NCI-H2227 (cell line): Measurements from ENCODE around the gene TCEAL6.
"Not testable (repeated sequence)": the region's sequence is repeated elsewhere in the genome, so short reads cannot be mapped to it uniquely, and the experiment has no call there.

Source experiments
- DNase-seq: peaks from one replicate; lab custom pipeline; 2025; ENCODE audit not compliant: unreplicated experiment; lab: John Stamatoyannopoulos, UW

Gene TCEAL6

DNA sequence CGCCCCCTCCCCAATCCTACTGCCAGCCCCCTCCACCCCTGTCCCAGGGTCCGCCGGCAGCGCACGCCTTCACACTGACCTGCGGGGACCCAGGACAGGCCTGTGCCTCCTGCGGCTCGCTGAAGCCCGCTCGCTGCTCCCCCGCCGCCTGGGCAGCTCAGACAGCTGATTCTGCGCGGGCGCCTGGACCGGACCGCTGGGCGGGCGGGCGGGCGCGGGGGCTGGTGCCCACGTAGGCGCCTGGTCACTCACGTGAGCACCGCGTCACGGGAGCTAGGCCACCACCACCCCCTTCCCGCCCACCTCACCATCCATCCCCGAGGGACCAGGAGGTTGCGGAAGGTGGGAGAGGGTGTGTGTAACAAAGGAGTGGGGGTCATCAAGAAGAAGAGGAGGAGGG lies at the start of gene TCEAL6:
TSS of gene TCEAL6 (minus strand) at position 208 of the 400 bp plus-strand sequence.
- DNase-seq, result peak; percentile 38

DNA sequence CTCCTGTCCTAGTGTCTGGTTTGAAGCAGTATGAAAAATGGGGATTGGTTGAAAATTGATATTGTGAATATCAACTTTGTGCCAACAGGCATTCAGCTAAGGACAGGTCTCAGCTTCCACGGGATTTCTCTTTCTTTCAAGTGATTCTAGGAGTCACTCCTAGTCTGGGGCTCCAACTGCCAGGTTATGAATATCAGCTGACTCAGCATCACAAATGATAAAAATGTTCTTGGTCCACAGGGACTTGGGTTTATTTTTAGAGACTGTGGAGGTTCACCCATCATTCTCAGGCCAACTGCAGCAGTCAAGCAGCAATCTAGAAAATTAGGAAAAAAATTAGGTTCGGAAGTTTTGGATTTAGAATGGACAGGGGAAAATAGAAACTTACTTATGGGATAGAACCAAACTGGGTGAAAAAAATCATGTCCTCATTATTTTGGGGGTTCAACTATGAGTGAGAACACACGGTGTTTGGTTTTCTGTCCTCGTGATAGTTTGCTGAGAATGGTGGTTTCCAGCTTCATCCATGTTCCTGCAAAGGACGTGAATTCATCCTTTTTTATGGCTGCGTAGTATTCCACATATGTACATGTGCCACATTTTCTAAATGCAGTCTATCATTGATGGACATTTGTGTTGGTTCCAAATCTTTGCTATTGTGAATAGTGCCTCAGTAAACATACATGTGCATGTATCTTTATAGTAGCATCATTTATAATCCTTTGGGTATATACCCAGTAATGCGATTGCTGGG lies 43.9 kb upstream of the TCEAL6 start:
- no peak for DNase-seq

DNA sequence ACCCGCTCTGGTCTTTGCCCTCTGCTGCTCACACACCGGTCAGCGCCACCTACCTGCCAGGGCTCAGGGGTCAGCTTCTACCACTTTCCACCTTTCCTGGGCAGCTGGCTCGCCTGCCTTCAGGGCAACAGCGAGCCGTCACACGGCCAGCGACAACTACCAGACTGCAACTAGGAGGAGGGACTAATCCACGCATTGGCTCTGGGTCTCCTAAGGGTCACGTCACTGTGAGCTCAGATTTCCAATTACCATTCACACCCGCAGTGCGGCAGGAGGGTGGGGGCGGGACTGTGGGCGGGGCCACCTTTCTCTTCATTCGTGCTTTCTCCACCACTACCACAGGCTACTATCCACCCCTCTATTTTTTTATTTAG lies 13.5 kb upstream of the TCEAL6 start, which contains the start of gene BEX5:
TSS of gene BEX5 (minus strand) at position 172 of the 374 bp plus-strand sequence. CDS start 1,712 bp downstream, outside the sequence.
- peak; percentile 58 for DNase-seq

DNA sequence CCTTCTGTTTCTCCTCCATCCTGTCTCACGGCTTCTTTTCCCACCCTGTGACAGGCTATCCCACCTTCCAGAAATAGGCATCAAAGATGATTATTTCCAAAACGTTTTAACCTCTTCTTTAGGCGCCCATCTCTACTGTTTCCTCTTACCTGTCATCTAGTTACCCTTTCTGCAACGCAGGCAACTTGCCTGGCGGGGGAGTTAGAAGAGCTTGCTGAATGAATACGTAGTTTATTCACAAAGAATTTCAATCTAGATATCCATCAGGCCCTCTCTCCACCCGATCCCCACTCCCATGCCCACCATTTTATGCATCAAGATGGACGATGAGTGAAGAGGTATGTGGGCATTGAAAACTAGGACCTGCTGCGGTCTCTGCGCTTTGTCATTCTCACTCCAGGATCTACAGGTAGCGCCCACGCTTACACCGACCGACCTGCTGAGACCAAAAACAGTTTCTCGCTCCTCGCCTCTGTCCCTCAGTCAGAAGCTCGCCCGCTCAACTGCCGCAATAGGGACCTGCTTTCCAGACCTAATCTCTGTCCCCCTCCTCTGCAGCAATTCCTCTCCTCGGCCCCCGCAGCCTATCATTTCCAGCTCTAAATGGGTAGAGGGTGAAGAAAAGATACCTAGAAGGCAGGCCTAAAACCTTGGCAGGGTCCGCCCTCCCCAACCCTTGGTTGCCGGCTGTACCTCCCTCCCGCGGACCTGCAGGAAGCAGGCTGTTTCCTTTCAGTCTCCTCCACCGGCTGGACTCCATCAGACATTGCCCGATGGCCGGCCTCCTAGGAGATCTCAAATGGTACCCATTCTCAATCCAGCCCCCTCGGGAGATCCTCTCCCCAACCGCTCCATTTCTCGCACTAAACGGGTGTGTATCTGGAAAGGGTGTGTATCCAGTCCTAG lies 12.9 kb upstream of the TCEAL6 start:
- no peak for DNase-seq

DNA sequence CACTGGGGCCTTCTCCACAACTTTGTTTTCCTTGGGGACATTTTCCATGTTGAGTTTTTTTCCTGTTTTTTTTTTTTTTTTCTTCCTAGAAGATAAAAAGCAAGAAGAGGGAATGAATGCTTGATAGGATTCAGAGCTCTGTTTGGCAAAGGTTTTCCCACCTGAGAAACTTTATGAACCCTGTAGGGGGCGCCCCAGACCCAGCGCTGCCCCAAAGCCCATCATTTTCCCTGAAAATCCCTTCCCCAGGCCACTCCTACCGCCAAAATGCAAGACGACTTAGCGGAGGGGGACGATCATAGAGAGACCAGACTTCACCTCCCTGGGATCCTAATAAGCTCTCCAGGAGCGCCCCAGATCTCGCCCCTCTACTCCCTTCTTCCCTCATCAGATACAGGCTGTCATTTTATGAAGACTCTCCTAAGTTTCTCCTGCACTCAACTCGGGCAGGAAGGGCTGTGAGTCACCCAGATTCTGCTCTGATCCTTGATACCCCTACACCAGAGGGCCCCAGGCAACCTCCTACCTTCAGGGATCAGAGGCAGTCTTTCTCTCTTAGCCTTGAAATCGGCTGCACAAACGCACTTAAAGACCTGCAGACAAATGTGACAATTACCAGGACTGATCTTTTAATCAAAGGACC lies 12.1 kb upstream of the TCEAL6 start:
- DNase-seq, result peak; percentile 6

DNA sequence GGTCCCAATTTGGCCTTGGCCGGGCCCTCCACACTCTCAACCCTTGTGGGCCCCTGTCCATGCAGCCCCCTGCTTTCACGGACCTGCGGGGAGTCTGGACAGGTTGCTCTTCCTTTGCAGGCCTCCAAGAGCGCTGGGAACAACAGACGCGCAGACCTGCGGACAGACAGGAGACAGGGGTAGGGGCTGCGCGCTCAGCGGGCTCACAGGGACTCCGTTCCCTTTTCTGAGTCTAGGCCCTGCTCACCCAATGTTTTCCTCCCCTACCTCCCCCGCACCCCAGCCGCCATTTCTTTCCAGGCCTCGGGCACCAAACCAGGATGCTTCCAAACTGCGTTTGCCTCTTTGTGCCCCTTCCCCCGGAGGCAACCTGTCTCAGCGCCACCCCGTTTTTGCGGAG lies 650 bp downstream of the TCEAL6 start:
- DNase-seq, result not testable (repeated sequence)

DNA sequence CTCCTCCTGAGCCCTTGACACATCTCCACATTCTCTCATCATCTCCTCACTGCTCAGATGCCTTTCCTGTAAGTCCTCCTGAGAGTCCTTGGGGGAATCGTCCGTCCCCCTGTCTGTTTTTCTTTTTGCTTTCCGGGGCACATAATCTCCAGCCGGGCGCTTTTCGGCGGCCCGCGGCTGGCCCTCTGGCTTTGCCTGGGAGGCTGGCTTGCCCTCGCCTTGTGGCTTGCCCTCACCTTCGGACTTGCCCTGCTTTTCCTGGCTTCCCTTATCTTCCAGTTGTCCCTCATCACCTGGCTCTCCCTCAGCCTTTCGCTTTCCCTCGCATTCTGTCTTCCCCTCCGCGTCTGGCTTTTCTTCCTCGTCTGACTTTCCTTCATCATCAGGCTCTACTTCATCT lies 1.4 kb downstream of the TCEAL6 start:
- not testable (repeated sequence) for DNase-seq

DNA sequence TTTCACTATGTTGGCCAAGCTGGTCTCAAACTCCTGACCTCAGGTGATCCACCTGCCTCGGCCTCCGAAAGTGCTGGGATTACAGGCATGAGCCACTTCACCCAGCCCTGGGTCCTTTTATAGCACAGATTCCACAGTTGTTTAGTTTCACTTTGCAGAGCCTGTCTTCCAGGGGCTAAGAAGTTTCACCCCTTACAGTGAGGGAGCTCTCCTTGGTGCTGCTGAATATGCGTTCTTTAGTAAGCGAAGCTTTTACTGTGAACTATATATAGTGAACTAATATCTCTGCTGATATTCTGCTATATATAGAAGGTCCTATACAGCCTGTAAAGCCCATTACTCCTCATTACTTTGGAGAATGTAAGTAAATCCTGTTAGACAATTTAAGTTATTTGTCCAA lies 4.2 kb downstream of the TCEAL6 start:
- DNase-seq, result no peak

DNA sequence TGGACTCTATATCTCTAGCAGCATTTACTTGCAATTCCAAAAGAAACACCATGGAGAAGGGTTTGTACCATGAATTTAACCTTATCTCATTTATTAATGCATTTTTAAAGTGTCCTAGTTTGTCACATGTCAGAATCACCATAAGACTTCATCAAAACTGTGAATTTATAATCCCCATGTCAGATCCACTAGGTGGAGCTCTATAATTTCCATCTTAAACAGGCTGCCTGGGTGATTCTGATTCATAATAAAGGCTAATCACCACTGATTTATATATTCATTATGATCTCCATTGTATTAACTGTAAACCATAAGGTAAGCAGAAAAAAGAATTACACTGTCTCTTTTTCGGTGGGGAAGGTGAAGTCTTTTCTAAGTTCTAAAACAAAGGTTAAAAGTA lies 12.8 kb downstream of the TCEAL6 start:
- DNase-seq, result peak; percentile 5

DNA sequence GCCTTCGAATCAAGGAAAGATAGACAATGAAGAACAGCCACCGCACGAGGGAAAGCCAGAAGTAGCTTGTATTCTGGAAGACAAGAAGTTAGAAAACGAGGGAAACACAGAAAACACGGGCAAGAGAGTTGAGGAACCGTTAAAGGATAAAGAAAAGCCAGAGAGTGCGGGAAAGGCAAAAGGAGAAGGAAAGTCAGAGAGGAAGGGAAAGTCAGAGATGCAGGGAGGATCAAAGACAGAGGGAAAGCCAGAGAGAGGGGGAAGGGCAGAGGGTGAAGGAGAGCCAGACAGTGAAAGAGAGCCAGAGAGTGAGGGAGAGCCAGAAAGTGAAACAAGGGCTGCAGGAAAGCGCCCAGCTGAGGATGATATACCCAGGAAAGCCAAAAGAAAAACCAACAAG lies 15.4 kb downstream of the TCEAL6 start:
- no peak for DNase-seq

DNA sequence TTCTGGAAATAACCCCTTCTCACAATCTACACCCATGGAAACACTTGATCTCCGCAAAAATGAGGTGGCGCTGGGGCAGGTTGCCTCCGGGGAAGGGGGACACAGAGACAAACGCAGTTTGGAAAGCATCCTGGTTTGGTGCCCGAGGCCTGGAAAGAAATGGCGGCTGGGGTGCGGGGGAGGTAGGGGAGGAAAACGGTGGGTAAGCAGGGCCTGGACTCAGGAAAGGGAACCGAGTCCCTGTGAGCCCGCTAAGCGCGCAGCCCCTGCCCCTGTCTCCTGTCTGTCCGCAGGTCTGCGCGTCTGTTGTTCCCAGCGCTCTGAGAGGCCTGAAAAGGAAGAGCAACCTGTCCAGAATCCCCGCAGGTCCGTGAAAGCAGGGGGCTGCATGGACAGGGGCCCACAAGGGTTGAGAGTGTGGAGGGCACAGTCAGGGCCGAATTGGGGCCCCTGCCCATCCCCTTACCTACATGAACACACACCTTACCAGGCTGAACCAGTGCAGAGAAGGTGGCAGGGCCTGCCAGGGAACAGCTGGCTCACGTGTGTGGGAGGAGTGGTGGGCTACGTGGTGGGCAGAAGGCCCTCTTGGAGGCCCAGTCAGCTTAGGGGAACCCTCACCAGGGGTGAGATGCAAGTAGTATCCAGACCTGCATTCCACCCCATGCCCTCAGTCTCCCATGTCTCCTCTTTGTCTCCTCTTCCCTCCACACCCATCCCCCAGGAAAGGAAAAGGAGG lies 16.0 kb downstream of the TCEAL6 start:
- not testable (repeated sequence) for DNase-seq

DNA sequence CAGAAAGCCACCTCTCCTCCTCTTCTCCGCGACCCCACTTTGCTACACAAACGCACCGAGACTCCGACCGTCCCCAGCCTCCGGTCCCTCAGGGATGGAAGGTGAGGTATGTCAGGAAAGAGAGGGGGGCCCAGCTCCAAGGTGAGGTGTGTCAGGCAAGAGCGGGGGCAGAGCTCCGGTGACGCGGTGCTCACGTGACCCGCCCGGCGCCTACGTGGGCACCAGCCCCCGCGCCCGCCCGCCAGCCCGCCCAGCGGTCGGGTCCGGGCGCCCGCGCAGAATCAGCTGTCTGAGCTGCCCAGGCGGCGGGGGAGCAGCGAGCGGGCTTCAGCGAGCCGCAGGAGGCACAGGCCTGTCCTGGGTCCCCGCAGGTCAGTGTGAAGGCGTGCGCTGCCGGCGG lies 16.8 kb downstream of the TCEAL6 start, which contains the start of gene TCEAL2:
TSS of gene TCEAL2 (plus strand) at position 244 of the 400 bp plus-strand sequence. CDS start 1,152 bp downstream, outside the sequence.
- DNase-seq, result peak; percentile 32

DNA sequence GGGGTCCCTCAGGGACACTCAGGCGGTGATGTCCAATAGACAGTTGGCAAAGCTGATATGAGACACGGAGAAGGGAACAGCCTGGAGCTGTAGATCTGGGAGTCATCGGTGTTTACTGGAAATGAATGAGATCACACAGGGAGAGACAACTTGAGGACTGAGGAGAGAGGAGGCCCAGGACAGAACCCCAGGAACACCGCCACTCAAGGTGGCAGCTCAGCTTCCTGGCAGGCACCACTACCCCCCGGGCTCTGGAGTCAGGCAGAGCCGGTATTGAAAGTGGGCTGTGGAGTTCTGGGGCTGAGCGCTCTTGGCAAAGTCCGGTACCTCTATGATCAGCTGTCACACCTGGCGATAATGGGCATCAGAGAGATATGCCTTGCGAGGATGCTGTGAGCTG lies 17.3 kb downstream of the TCEAL6 start:
- DNase-seq, result not testable (repeated sequence)

DNA sequence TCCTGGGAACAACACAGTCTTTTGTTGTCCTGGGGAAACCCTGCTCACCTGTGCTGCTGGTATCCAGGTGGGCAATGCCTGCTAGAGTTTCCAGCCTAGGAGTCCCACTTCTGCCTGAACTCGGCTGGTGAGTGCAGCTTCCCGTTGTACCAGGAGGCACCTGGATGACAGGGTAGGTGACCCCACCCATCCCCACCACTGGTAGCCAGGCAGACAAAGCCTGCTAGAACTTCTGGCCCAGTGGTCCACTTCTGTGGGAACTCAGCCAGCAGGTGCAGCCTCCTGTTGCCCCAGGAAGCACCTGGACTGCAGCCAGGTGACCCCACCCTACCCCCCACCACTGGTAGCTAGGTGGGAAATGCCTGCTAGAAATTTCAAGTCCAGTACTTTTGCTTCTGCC lies 26.5 kb downstream of the TCEAL6 start:
- no peak for DNase-seq

DNA sequence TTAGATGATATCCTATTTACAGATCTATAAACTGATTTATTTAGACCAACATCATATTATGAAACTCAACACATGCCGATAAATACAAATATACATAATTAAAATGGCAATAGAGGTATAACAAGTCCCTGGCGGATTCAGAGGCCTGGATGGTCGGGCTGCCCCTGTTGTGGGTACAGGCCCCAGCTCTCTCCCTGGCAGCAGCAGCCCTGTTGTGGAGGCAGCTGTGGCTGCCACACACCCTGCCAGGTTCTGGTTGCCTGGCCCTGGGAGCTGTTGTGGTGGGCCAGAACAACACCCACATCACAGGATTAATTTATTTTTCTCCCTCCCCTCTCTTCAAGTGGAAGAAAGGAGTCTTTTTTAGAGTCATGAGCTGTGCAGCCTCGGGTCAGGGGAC lies 28.9 kb downstream of the TCEAL6 start:
- no peak for DNase-seq
